ENCODE data around the gene DAG1.

DAG1 gene

GRCh38 chr3:49518016-49518415 lies 47.9 kb downstream of the DAG1 start:
- DNase-seq (ENCODE audit: low read depth, low spot score) = no peak

GRCh38 chr3:49518441-49518840 lies 48.4 kb downstream of the DAG1 start:
- no peak for DNase-seq (ENCODE audit: low read depth, low spot score)

- no peak for DNase-seq (ENCODE audit: low read depth, low spot score)
Measured at GRCh38 chr3:49519296-49519695, 49.2 kb downstream of the DAG1 start.

GRCh38 chr3:49519916-49520385 lies 49.9 kb downstream of the DAG1 start:
- DNase-seq (ENCODE audit: low read depth, low spot score) = no peak

GRCh38 chr3:49523756-49524747 lies 54.0 kb downstream of the DAG1 start:
- DNase-seq (ENCODE audit: low read depth, low spot score) = no peak

GRCh38 chr3:49529567-49529966 lies 59.5 kb downstream of the DAG1 start:
- DNase-seq (ENCODE audit: low read depth, low spot score) = no peak

- DNase-seq (ENCODE audit: low read depth, low spot score) = no peak
Measured at GRCh38 chr3:49530231-49530630, 60.2 kb downstream of the DAG1 start.

- DNase-seq (ENCODE audit: low read depth, low spot score) = no peak
Measured at GRCh38 chr3:49530701-49531100, 60.6 kb downstream of the DAG1 start.

- DNase-seq (ENCODE audit: low read depth, low spot score) = no peak
Measured at GRCh38 chr3:49531218-49531617, 61.2 kb downstream of the DAG1 start.

- DNase-seq (ENCODE audit: low read depth, low spot score) = no peak
Measured at GRCh38 chr3:49531715-49532114, 61.6 kb downstream of the DAG1 start.

- DNase-seq (ENCODE audit: low read depth, low spot score) = no peak
Measured at GRCh38 chr3:49533031-49533430, 63.0 kb downstream of the DAG1 start.

- no peak for DNase-seq (ENCODE audit: low read depth, low spot score)
Measured at GRCh38 chr3:49533786-49534519, 63.9 kb downstream of the DAG1 start.

- no peak for DNase-seq (ENCODE audit: low read depth, low spot score)
Measured at GRCh38 chr3:49534581-49535441, 64.7 kb downstream of the DAG1 start.

GRCh38 chr3:49535971-49536874 lies 66.2 kb downstream of the DAG1 start:
- DNase-seq (ENCODE audit: low read depth, low spot score) = no peak

GRCh38 chr3:49536875-49537533 lies 66.9 kb downstream of the DAG1 start:
- no peak for DNase-seq (ENCODE audit: low read depth, low spot score)

GRCh38 chr3:49539659-49540560 lies 69.8 kb downstream of the DAG1 start:
- DNase-seq (ENCODE audit: low read depth, low spot score) = peak; percentile 78

- DNase-seq (ENCODE audit: low read depth, low spot score) = no peak
Measured at GRCh38 chr3:49552087-49552486, 82.0 kb downstream of the DAG1 start.

- DNase-seq (ENCODE audit: low read depth, low spot score) = no peak
Measured at GRCh38 chr3:49553324-49553691, 83.2 kb downstream of the DAG1 start.
